HUDEP-2 (cell line): Measurements from ENCODE around the gene ZNF35.

Source experiments
- DNase-seq, 76 experiments: peaks; one replicate each; lab custom pipeline; 2025; ENCODE audit not compliant: unreplicated experiment in 76 of 76; lab: John Stamatoyannopoulos, UW

The ZNF35 gene

GRCh38 chr3:44682182-44682896 is 33.8 kb downstream of the ZNF35 start:
- DNase-seq: no peak

DNA sequence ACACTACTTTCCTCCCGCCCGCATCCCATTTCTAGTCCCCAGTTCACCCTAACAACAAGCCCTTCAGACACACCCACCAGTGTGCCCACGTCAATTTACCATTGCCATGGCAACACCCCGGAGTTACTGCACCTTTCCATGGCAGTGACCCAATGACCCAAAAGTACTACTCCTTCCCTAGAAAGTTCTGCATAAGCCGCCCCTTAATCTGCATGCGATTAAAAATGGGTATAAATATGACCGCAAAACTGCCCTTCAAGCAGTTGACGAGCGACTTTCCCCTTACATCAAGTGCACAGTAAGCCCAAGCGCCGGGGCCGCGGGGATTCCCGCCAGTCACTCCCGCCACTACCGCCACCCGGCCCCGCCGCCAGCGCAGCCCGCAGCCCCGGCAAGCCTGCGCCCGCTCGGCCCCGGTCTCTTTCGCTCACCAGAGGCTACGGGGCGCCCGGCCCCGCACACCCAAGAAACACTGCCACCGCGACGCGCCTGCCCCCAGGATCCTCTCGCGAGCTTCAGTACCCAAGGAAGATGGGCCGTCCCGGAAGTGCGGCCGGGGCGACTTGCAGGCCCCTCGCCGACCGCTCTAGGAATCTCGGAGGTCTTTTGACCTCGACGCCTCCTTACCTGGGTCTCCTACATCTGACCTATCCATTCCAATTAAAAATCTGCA is 36.7 kb downstream of the ZNF35 start:
- peak in 2 of 76 experiments; percentile 1 to 2 for DNase-seq

- DNase-seq: no peak
Observed at GRCh38 chr3:44687898-44688297, 39.4 kb downstream of the ZNF35 start.
